Measurements from ENCODE around the gene LRRN4CL.
"Not testable (repeated sequence)": the region's sequence is repeated elsewhere in the genome, so short reads cannot be mapped to it uniquely, and the experiment has no call there.

LRRN4CL gene

DNA sequence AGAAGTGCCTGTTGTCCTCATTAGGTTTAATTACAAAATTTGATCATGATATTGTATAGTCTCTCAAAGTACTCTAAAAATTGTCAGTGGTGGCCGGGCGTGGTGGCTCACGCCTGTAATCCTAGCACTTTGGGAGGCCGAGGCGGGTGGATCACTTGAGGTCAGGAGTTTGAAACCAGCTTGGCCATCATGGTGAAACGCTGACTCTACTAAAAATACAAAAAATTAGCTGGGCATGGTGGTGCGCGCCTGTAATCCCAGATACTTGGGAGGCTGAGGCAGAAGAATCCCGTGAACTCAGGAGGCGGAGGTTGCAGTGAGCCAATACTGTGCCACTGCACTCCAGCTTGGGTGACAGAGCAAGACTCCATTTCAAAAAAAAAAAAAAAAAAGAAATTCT is 13.9 kb downstream of the LRRN4CL start:
- not testable (repeated sequence) for DNase-seq

- no peak for DNase-seq
Observed at GRCh38 chr11:62673196-62673525, 16.2 kb downstream of the LRRN4CL start.

DNA sequence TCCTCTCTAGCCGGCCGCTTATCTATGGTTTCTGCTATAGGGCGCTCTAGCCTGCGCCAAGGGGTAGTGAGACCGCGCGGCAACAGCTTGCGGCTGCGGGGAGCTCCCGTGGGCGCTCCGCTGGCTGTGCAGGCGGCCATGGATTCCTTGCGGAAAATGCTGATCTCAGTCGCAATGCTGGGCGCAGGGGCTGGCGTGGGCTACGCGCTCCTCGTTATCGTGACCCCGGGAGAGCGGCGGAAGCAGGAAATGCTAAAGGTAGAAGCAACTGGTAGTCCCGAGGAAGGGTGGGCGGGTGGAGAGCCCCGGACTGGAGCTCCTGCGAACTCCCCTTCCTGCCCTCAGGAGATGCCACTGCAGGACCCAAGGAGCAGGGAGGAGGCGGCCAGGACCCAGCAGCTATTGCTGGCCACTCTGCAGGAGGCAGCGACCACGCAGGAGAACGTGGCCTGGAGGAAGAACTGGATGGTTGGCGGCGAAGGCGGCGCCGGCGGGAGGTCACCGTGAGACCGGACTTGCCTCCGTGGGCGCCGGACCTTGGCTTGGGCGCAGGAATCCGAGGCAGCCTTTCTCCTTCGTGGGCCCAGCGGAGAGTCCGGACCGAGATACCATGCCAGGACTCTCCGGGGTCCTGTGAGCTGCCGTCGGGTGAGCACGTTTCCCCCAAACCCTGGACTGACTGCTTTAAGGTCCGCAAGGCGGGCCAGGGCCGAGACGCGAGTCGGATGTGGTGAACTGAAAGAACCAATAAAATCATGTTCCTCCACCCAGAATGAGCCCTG is 17.5 kb downstream of the LRRN4CL start, which contains the start of the genes LBHD1 and UQCC3:
Gene LBHD1 (minus strand): TSS at position 660 of the 782 bp plus-strand sequence. CDS start 2,236 bp downstream, outside the sequence.
Gene UQCC3 (plus strand): TSS at position 66 of the 782 bp plus-strand sequence. CDS start 73 bp downstream, at position 139.
- DNase-seq = peak; percentile 65

DNA sequence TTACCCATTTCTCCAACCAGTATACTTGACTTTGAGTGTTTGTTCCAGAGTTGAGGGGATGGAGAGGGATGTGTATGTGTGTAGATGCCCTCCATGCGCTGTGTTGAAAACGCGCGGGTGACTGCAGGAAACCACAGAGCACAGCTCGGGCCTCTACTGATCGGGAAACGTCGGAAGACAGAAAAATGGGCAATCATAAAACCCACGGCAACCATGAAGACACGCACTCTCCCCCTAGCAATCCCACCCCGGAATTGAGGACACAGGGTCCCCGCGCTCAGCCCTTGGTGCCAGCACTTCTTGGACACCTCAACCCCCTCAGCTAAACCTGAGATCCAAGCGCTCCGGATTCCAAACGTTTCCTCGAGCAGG is 18.1 kb downstream of the LRRN4CL start:
- no peak for DNase-seq

- no peak for DNase-seq
Observed at GRCh38 chr11:62669420-62670161, 19.7 kb downstream of the LRRN4CL start.

GRCh38 chr11:62667460-62667859 is 21.9 kb downstream of the LRRN4CL start:
- DNase-seq = no peak

DNA sequence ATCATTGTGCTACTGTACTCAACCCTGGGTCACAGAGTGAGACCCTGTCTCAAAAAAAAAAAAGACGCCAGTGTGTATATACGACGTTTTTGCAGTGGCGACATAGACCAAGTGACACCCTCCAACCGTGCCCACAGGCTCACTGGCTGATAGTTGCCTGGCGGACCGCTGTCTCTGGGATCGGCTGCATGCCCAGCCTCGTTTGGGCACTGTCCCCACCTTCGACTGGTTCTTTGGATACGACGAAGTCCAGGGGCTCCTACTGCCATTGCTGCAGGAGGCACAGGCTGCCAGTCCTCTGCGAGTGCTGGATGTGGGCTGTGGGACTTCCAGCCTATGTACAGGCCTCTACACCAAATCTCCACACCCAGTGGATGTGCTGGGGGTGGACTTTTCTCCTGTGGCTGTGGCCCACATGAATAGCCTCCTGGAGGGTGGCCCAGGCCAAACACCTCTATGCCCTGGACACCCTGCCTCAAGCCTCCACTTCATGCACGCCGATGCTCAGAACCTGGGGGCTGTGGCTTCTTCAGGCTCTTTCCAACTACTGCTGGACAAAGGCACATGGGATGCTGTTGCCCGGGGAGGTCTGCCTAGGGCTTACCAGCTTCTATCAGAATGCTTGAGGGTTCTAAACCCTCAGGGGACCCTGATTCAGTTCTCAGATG is 22.9 kb downstream of the LRRN4CL start:
- DNase-seq = no peak

DNA sequence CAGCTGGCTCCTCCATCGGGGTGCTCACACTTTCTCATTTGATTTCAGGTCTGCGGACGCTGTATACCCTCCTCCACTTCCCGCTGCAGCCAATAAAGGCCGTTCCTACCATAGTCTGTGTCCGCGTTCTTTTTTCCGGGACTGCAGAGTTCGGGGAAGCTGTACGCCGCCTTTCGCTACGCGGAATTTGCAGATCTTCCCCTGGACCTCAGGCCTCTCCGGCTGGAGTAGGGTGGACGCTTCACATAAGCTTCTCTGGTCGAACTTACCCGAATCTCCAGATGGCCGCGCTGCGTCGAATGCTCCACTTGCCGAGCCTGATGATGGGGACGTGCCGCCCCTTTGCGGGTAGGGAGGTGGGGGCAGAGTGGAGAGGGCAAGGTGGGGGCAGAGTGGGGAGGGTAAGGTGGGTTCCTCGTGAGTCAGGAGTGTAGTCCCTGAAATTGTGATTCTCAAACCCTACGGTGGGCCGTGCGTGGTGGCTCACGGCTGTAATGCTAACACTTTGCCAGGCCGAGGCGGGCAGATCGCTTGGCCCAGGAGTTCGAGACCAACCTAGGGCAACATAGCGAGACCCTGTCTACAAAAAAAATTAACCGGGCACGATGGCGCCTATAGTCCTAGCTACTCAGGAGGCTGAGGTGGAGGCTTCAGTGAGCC is 23.6 kb downstream of the LRRN4CL start:
- peak; percentile 31 for DNase-seq

- DNase-seq = peak; percentile 93
Observed at GRCh38 chr11:62665075-62665598, 24.2 kb downstream of the LRRN4CL start, which contains the start of the genes C11orf98 and CSKMT. TSS of gene C11orf98 (minus strand) at chr11:62665210. CDS start at chr11:62665169, 41 bp downstream. TSS of gene CSKMT (plus strand) at chr11:62665312. CDS start at chr11:62665880, 568 bp downstream.

GRCh38 chr11:62664405-62665074 is 24.8 kb downstream of the LRRN4CL start:
- peak; percentile 52 for DNase-seq

GRCh38 chr11:62656796-62657429 is 32.4 kb downstream of the LRRN4CL start:
- no peak for DNase-seq

DNA sequence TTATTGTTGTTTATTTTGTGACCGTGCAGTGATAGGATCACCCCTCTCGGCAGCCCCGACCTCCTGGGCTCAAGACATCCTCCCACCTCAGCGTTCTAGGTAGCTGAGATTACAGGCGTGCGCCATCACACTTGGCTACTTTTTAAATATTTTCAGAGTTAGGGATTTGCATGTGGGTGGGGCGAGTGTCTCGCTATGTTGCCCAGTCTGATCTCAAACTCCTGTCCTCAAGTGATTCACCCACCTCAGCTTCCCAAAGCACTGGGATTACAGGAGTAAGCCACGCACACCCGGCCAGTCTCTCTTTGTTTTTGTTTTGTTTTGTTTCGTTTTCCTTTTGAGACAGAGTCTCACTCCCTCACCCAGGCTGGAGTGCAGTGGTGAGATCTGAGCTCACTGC is 35.0 kb downstream of the LRRN4CL start:
- no peak for DNase-seq

DNA sequence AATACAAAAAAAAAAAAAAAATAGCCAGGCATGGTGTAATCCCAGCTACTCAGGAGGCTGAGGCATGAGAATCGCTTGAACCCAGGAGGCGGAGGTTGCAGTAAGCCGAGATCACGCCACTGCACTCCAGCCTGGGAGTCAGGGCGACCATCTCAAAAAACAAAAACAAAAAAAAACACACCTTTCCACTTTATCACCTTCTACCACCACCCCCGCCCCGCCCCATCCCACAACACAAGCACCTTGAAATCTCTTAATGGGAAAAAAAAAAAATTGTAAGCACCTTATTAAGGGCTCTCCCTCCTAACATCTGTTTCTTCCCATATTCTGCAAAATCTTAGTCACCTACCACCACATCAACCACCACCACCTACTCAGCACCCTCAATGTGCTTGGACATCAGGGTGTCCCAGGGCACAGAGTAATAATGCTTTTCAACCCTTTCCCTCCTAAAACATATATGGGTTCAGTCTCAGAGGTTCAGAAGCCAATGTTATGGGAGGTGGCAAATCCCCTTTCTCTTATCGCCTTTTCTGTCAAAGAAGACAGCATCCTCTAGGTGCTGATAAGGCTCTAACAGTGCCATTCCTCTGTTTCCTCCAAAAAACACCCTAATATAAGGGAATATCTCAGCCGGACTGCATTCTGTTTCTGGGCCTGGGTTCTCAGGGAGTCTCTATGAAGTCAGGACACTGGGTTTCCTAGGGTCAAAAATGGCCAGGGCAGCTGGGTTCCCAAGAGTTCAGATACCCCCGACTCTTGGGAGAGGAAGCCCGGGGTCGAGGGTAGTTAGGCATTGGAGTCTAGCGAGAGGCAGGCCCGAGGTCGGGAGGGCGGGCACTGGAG is 36.9 kb downstream of the LRRN4CL start:
- no peak for DNase-seq

- DNase-seq = not testable (repeated sequence)
Observed at GRCh38 chr11:62650283-62650682, 39.0 kb downstream of the LRRN4CL start.

DNA sequence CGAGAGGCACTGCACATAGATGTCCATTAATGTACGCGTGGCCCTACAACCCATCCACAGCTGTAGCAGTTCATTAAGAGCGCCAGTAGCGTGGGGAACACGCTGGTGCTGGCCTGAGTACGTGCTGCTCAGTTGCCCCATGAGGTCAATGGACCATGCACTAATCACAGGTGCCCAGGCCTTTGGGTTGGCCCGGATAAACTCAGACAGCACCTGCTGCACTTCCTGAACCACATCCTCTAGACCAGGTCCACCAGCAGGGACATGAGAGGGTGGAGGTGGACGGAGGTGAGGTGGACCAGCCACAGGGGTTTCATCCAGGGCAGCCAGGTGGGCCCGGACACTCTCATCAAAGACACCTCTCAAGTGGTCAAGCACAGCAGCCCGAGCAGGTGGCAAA is 39.8 kb downstream of the LRRN4CL start:
- no peak for DNase-seq

- no peak for DNase-seq
Observed at GRCh38 chr11:62648967-62649364, 40.4 kb downstream of the LRRN4CL start.

GRCh38 chr11:62648185-62648966 is 41.0 kb downstream of the LRRN4CL start:
- DNase-seq = no peak

DNA sequence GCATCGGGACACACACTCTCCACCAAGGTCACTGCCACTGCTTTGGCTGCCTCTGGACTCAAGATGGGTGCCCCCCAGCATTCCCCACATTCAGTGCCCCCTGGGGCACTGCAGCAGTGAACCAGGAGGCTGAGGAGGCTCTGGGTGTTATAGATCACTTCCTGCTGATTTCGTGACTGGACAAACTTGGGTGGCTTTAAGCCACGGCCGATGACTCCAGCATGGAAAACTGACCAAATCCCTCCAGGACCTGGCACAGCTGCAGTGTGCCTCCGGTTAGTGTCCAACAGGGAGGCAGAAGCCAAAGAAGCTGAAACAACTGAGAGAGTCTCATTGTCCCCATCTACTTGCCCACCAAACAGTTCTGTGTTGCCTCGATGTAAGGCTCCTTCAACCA is 41.7 kb downstream of the LRRN4CL start:
- DNase-seq = no peak

DNA sequence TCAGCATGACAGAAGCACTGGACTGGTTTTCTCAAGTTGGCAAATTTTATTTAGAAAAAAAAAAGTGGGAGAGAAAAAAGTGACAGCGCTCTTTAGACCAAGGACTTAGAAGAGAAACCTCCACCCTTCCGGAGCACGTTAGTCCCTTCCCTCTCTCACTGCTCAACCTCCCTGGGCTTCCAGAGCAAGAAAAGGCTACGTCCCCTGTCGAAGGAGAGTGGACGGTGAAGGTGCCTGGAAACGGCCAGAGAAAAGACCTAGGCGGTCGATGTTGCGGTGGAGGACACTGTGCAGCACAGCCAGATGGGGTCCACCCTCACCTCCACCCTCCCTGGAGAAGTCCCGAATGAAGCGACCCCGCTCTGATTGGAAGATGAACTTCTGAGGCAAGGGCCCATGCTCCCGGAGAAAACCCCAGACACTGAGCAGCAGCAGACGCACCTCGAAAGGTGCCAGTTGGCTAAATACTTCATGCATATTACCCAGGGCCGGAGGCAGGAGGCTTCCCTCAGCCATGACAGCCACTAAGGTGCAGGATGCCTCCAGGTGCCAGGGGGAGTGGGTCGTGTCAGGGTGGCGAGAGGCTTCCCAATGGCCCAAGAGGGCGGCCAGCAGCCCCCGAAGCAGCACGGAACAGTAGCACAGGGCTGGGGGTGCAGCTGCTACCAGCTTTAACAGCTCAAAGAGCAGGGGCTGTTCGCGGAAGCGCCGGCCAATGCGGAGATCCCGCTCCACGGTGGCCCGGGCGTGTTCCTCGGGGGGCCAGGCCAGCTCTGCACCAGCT is 42.3 kb downstream of the LRRN4CL start:
- DNase-seq = no peak

Data from effector CD8-positive, alpha-beta T cell (primary cell).